ENCODE measurements around the gene SOX6.
A peak's percentile ranks its signal among the peaks of the same experiment; 100 is the strongest.

SOX6 gene

GRCh38 chr11:16266021-16266420, 90.3 kb downstream of the SOX6 start:
- DNase-seq: no peak

GRCh38 chr11:16265022-16265421, 91.3 kb downstream of the SOX6 start:
- DNase-seq: no peak

GRCh38 chr11:16262645-16262955, 93.7 kb downstream of the SOX6 start:
- DNase-seq: no peak

- DNase-seq: no peak
Measured at GRCh38 chr11:16261836-16262644, 94.3 kb downstream of the SOX6 start.

- DNase-seq: no peak
Measured at GRCh38 chr11:16252373-16252772, 104.0 kb downstream of the SOX6 start.

- DNase-seq: no peak
Measured at GRCh38 chr11:16248248-16248647, 108.1 kb downstream of the SOX6 start.

GRCh38 chr11:16242806-16243205, 113.5 kb downstream of the SOX6 start:
- no peak for DNase-seq

GRCh38 chr11:16240687-16241086, 115.7 kb downstream of the SOX6 start:
- DNase-seq: no peak

- DNase-seq: no peak
Measured at GRCh38 chr11:16239141-16240105, 116.9 kb downstream of the SOX6 start.

GRCh38 chr11:16226245-16226644, 130.1 kb downstream of the SOX6 start:
- no peak for DNase-seq

GRCh38 chr11:16225623-16226022, 130.7 kb downstream of the SOX6 start:
- DNase-seq: no peak

- no peak for DNase-seq
Measured at GRCh38 chr11:16223558-16223957, 132.8 kb downstream of the SOX6 start.

GRCh38 chr11:16217631-16218030, 138.7 kb downstream of the SOX6 start:
- no peak for DNase-seq

- DNase-seq: no peak
Measured at GRCh38 chr11:16216831-16217230, 139.5 kb downstream of the SOX6 start.

- DNase-seq: no peak
Measured at GRCh38 chr11:16215352-16215751, 141.0 kb downstream of the SOX6 start.

GRCh38 chr11:16211407-16211806, 144.9 kb downstream of the SOX6 start:
- no peak for DNase-seq

- no peak for DNase-seq
Measured at GRCh38 chr11:16204261-16204660, 152.1 kb downstream of the SOX6 start.

- no peak for DNase-seq
Measured at GRCh38 chr11:16195651-16196050, 160.7 kb downstream of the SOX6 start.

GRCh38 chr11:16194566-16194965, 161.8 kb downstream of the SOX6 start:
- peak in 1 of 14 donors; percentile 4 for DNase-seq

GRCh38 chr11:16193897-16194381, 162.4 kb downstream of the SOX6 start:
- no peak for DNase-seq

- peak in 1 of 14 donors; percentile 32 for DNase-seq
Measured at GRCh38 chr11:16191868-16192240, 164.5 kb downstream of the SOX6 start.

GRCh38 chr11:16191212-16191867, 165.0 kb downstream of the SOX6 start:
- peak in 1 of 14 donors; percentile 36 for DNase-seq

- DNase-seq: no peak
Measured at GRCh38 chr11:16186680-16187079, 169.7 kb downstream of the SOX6 start.
